ENCODE data around the gene AHDC1.
"Not testable (repeated sequence)": the region's sequence is repeated elsewhere in the genome, so short reads cannot be mapped to it uniquely, and the experiment has no call there.

Gene AHDC1

GRCh38 chr1:27548136-27548853, 55.6 kb downstream of the AHDC1 start:
- no peak for DNase-seq (ENCODE audit: low read depth)

- no peak for DNase-seq (ENCODE audit: low read depth)
Observed at GRCh38 chr1:27547220-27548116, 56.5 kb downstream of the AHDC1 start.

- DNase-seq (ENCODE audit: low read depth): no peak
Observed at GRCh38 chr1:27545876-27546275, 58.1 kb downstream of the AHDC1 start.

- DNase-seq (ENCODE audit: low read depth): no peak
Observed at GRCh38 chr1:27545271-27545670, 58.7 kb downstream of the AHDC1 start.

GRCh38 chr1:27544834-27545233, 59.1 kb downstream of the AHDC1 start:
- DNase-seq (ENCODE audit: low read depth): no peak

GRCh38 chr1:27543284-27543683, 60.7 kb downstream of the AHDC1 start:
- no peak for DNase-seq (ENCODE audit: low read depth)

GRCh38 chr1:27542463-27543273, 61.3 kb downstream of the AHDC1 start:
- DNase-seq (ENCODE audit: low read depth): no peak

- no peak for DNase-seq (ENCODE audit: low read depth)
Observed at GRCh38 chr1:27539901-27540861, 63.8 kb downstream of the AHDC1 start.

GRCh38 chr1:27538793-27539192, 65.2 kb downstream of the AHDC1 start:
- no peak for DNase-seq (ENCODE audit: low read depth)

GRCh38 chr1:27538305-27538676, 65.7 kb downstream of the AHDC1 start:
- not testable (repeated sequence) for DNase-seq (ENCODE audit: low read depth)

GRCh38 chr1:27536767-27537166, 67.2 kb downstream of the AHDC1 start:
- no peak for DNase-seq (ENCODE audit: low read depth)

- no peak for DNase-seq (ENCODE audit: low read depth)
Observed at GRCh38 chr1:27536010-27536757, 67.8 kb downstream of the AHDC1 start.

GRCh38 chr1:27535386-27535785, 68.6 kb downstream of the AHDC1 start:
- DNase-seq (ENCODE audit: low read depth): no peak

GRCh38 chr1:27531959-27532685, 71.8 kb downstream of the AHDC1 start:
- DNase-seq (ENCODE audit: low read depth): no peak

- no peak for DNase-seq (ENCODE audit: low read depth)
Observed at GRCh38 chr1:27530192-27530591, 73.8 kb downstream of the AHDC1 start.

GRCh38 chr1:27529704-27530018, 74.3 kb downstream of the AHDC1 start:
- DNase-seq (ENCODE audit: low read depth): no peak

GRCh38 chr1:27528818-27529703, 74.9 kb downstream of the AHDC1 start:
- DNase-seq (ENCODE audit: low read depth): no peak

- no peak for DNase-seq (ENCODE audit: low read depth)
Observed at GRCh38 chr1:27527890-27528817, 75.8 kb downstream of the AHDC1 start.

Data from activated gamma-delta T cell treated with anti-CD3 and anti-CD28 coated beads, Interleukin-2, amount 50 U/mL, for 16 hours (primary cell).